GM23248 (cell line): Measurements from ENCODE around the gene TMEM108. TPM values are rescaled to one million over a fixed set of nuclear protein-coding genes. Genes with fewer than 3 reads are reported as not detected.

Source experiments
- DNase-seq: peaks from one replicate; pipeline ENCODE4 v3.0.0-alpha.2; 2015
- H2AFZ ChIP-seq: fragments of 200-600 bp; sonication (generic); 2 replicates; pipeline ENCODE4 v1.6.1; 2016; ENCODE audit warnings: antibody characterized with exemption
- H3F3A ChIP-seq: fragments of 200-600 bp; sonication (generic); 2 replicates; pipeline ENCODE4 v1.6.1; 2016; ENCODE audit warnings: mild to moderate bottlenecking, antibody characterized with exemption, mixed run types; ENCODE audit not compliant: insufficient read depth
- H3K27ac ChIP-seq: fragments of 200-600 bp; sonication (generic); 2 replicates; pipeline ENCODE4 v1.5.1; 2016; ENCODE audit warnings: mild to moderate bottlenecking
- H3K27me3 ChIP-seq: fragments of 200-600 bp; sonication (generic); replicated peaks from 2 replicates; pipeline ENCODE4 v1.6.1; 2016; ENCODE audit warnings: mild to moderate bottlenecking; ENCODE audit not compliant: insufficient read depth
- H3K36me3 ChIP-seq: fragments of 200-600 bp; sonication (generic); 2 replicates; pipeline ENCODE4 v1.6.1; 2016; ENCODE audit warnings: low read depth, mild to moderate bottlenecking
- H3K4me1 ChIP-seq: fragments of 200-600 bp; sonication (generic); 2 replicates; pipeline ENCODE4 v1.6.1; 2016; ENCODE audit warnings: mild to moderate bottlenecking; ENCODE audit not compliant: insufficient read depth
- H3K4me2 ChIP-seq: fragments of 200-600 bp; sonication (generic); one replicate; pipeline ENCODE4 v1.6.1; 2016; ENCODE audit warnings: mild to moderate bottlenecking; ENCODE audit not compliant: unreplicated experiment
- H3K4me3 ChIP-seq: fragments of 200-600 bp; sonication (generic); 2 replicates; pipeline ENCODE4 v1.5.1; 2016; ENCODE audit warnings: mild to moderate bottlenecking
- H3K79me2 ChIP-seq: fragments of 200-600 bp; sonication (generic); 2 replicates; pipeline ENCODE4 v1.6.1; 2016; ENCODE audit warnings: mild to moderate bottlenecking; ENCODE audit not compliant: insufficient read depth
- H3K9ac ChIP-seq: fragments of 200-600 bp; sonication (generic); 2 replicates; pipeline ENCODE4 v1.6.1; 2016; ENCODE audit warnings: mild to moderate bottlenecking
- H3K9me2 ChIP-seq: fragments of 200-600 bp; sonication (generic); 2 replicates; pipeline ENCODE4 v1.6.1; 2016; ENCODE audit warnings: mixed run types, mild to moderate bottlenecking, moderate library complexity; ENCODE audit not compliant: insufficient read depth
- H3K9me3 ChIP-seq: fragments of 200-600 bp; sonication (generic); one replicate; pipeline ENCODE4 v1.6.1; 2017; ENCODE audit warnings: low read depth
- H4K20me1 ChIP-seq: fragments of 200-600 bp; sonication (generic); 2 replicates; pipeline ENCODE4 v1.6.0; 2016; ENCODE audit not compliant: insufficient read depth
- EZH2 ChIP-seq: fragments of 200-600 bp; sonication (generic); IDR thresholded peaks from 2 replicates; pipeline ENCODE4 v1.6.1; 2018; ENCODE audit warnings: antibody characterized with exemption, mild to moderate bottlenecking; ENCODE audit not compliant: insufficient read depth, poor library complexity, severe bottlenecking
- EZH2phosphoT487 ChIP-seq: fragments of 200-600 bp; sonication (generic); IDR thresholded peaks from 2 replicates; pipeline ENCODE4 v1.6.1; 2018; ENCODE audit warnings: antibody characterized with exemption, moderate library complexity, mild to moderate bottlenecking, low read depth; ENCODE audit not compliant: insufficient read depth
- WGBS, 2 experiments: methylation state at CpG; one replicate each; pipeline ENCODE4 v1.1.6; 2015 to 2017; ENCODE audit warnings: low lambda C conversion rate in 2 of 2, low coverage in 1 of 2; ENCODE audit errors: missing lambda C conversion rate in 2 of 2; 5-methylcytosine and 5-hydroxymethylcytosine counted together
- in situ Hi-C: fragments of 300-500 bp; cut with MboI; formaldehyde crosslinking; loops from 2 replicates; pipeline ENCODE4 v1.15.0; 2020
- polyA plus RNA-seq: library from polyadenylated mRNA; unstranded; fragments of >200 nt; fragmentation: Nextera tagmentation; extraction: Ambion mirVana; gene quantifications from 2 replicates; pipeline ENCODE4 v1.2.1, GENCODE V29; 2016
- total RNA-seq: library from RNA; depleted of rRNA; stranded (reverse); fragments of >200 nt; shearing (Covaris generic); gene quantifications from 2 replicates; pipeline ENCODE4 v1.2.3, GENCODE V29; 2014

Gene TMEM108
- total and polyA plus RNA-seq, 2 experiments from 2014 or later = not detected

GRCh38 chr3:133414021-133414392 lies 375.8 kb downstream of the TMEM108 start:
- Histone ChIP-seq H3F3A (peaks cover 10% of the 10 kb centered on the region; the same call in 1 of the 2 replicates), H3K4me1 (peaks cover 15% of the 10 kb centered on the region; the same call in 1 of the 2 replicates), H3K9me2 (no peaks in the 10 kb centered on the region), H3K9me3 (no peaks in the 10 kb centered on the region), H3K79me2 (no peaks in the 10 kb centered on the region), H3K9ac (no peak overlapping the region), H3K27me3 (no peaks in the 10 kb centered on the region), H3K36me3 (no peaks in the 10 kb centered on the region), H4K20me1 (no peaks in the 10 kb centered on the region), H3K27ac (no peak overlapping the region), H3K4me3 (no peak overlapping the region), H3K4me2 (peak overlapping the region; percentile 79), H2AFZ (no peak overlapping the region)
- in situ Hi-C loops = no loop called here
- DNase-seq = no peak
- TF ChIP-seq EZH2 (no peak), EZH2phosphoT487 (no peak)
- WGBS, 2 experiments = 77% methylated on average over 4 of the region's 4 CpGs; no CpG with 5 or more reads in 1 of the 2 experiments

- TF ChIP-seq EZH2 (no peak), EZH2phosphoT487 (no peak)
- Histone ChIP-seq H3F3A (peaks cover 5% of the 10 kb centered on the region; the same call in 1 of the 2 replicates), H3K4me3 (no peak overlapping the region), H3K79me2 (no peaks in the 10 kb centered on the region), H3K9me3 (no peaks in the 10 kb centered on the region), H3K9ac (no peak overlapping the region), H3K4me1 (0 out of 2 replicates have a peak, but pooled peaks cover 4% of the 10 kb centered on the region), H3K4me2 (no peak overlapping the region), H3K36me3 (no peaks in the 10 kb centered on the region), H3K27me3 (no peaks in the 10 kb centered on the region; the same call in 1 of the 2 replicates), H4K20me1 (no peaks in the 10 kb centered on the region), H2AFZ (no peak overlapping the region), H3K27ac (no peak overlapping the region), H3K9me2 (no peaks in the 10 kb centered on the region)
- WGBS, 2 experiments = 63 to 74% methylated on average over 7 of the region's 7 CpGs
- DNase-seq = no peak
- in situ Hi-C loops = no loop called here
Measured at GRCh38 chr3:133418361-133418760, 380.2 kb downstream of the TMEM108 start.

- in situ Hi-C loops = no loop called here
- H3K27me3 ChIP-seq = no peaks in the 10 kb centered on the region; the same call in 1 of the 2 replicates
- no peak overlapping the region for H2AFZ ChIP-seq
- no peaks in the 10 kb centered on the region for H3K9me3 ChIP-seq
- no peak for TF ChIP-seq EZH2
- no peak overlapping the region for H3K4me2 ChIP-seq
- H3K9me2 ChIP-seq = no peaks in the 10 kb centered on the region
- H3F3A ChIP-seq = no peaks in the 10 kb centered on the region
- H3K79me2 ChIP-seq = no peaks in the 10 kb centered on the region
- H3K4me3 ChIP-seq = no peak overlapping the region
- DNase-seq = no peak
- H3K9ac ChIP-seq = no peak overlapping the region
- H3K27ac ChIP-seq = no peak overlapping the region
- no peaks in the 10 kb centered on the region for H3K36me3 ChIP-seq
- no peaks in the 10 kb centered on the region for H4K20me1 ChIP-seq
- no peaks in the 10 kb centered on the region for H3K4me1 ChIP-seq
- WGBS, 2 experiments = 73 to 74% methylated on average over 15 of the region's 15 CpGs
Measured at GRCh38 chr3:133419151-133419909, 381.1 kb downstream of the TMEM108 start.

GRCh38 chr3:133424937-133425869 lies 387.0 kb downstream of the TMEM108 start:
- Histone ChIP-seq H3K4me3 (no peak overlapping the region), H3K4me2 (no peak overlapping the region), H2AFZ (no peak overlapping the region), H3K9ac (no peak overlapping the region), H3K27ac (no peak overlapping the region), H3K9me3 (no peaks in the 10 kb centered on the region), H3K9me2 (no peaks in the 10 kb centered on the region), H3K79me2 (no peaks in the 10 kb centered on the region), H3F3A (peaks cover 18% of the 10 kb centered on the region), H3K27me3 (no peaks in the 10 kb centered on the region; the same call in 1 of the 2 replicates), H3K36me3 (no peaks in the 10 kb centered on the region), H4K20me1 (no peaks in the 10 kb centered on the region), H3K4me1 (peaks cover 10% of the 10 kb centered on the region; the same call in 1 of the 2 replicates)
- TF ChIP-seq EZH2 (no peak), EZH2phosphoT487 (no peak)
- in situ Hi-C loops = loop anchor here (10.0 kb wide), 2 partner anchors 380 to 690 kb away; no protein-coding TSS in a partner anchor
- WGBS, 2 experiments = 78 to 81% methylated on average over 9 of the region's 9 CpGs
- DNase-seq = no peak
